KOPT-K1 (cell line): ENCODE data around the gene NR2C2.
A peak's percentile ranks its signal among the peaks of the same experiment; 100 is the strongest.

Source experiments
- H3K27ac ChIP-seq: fragments of 200-600 bp; sonication (generic); 2 replicates; pipeline ENCODE4 v1.5.1; 2016; ENCODE audit warnings: antibody characterized with exemption, mild to moderate bottlenecking, low read depth, low read length; ENCODE audit not compliant: poor library complexity, severe bottlenecking
- H3K36me3 ChIP-seq: fragments of 200-600 bp; sonication (generic); 2 replicates; pipeline ENCODE4 v1.5.1; 2017; ENCODE audit warnings: antibody characterized with exemption, mild to moderate bottlenecking, low read length, moderate library complexity; ENCODE audit not compliant: insufficient read depth
- H3K9me3 ChIP-seq: fragments of 200-600 bp; sonication (generic); 2 replicates; pipeline ENCODE4 v1.5.1; 2017; ENCODE audit warnings: antibody characterized with exemption, low read length, mild to moderate bottlenecking; ENCODE audit not compliant: insufficient read depth, poor library complexity, severe bottlenecking

Gene NR2C2

GRCh38 chr3:14913926-14914778, 33.2 kb upstream of the NR2C2 start:
- Histone ChIP-seq H3K9me3 (no peaks in the 10 kb centered on the region), H3K27ac (peak overlapping the region; percentile 43), H3K36me3 (peaks cover 6% of the 10 kb centered on the region; the same call in 1 of the 2 replicates)

GRCh38 chr3:14914779-14915117, 32.6 kb upstream of the NR2C2 start:
- Histone ChIP-seq H3K36me3 (peaks cover 6% of the 10 kb centered on the region; the same call in 1 of the 2 replicates), H3K9me3 (no peaks in the 10 kb centered on the region), H3K27ac (no peak overlapping the region)

GRCh38 chr3:14915636-14916222, 31.7 kb upstream of the NR2C2 start:
- H3K36me3 ChIP-seq = peaks cover 6% of the 10 kb centered on the region; the same call in 1 of the 2 replicates
- no peaks in the 10 kb centered on the region for H3K9me3 ChIP-seq
- no peak overlapping the region for H3K27ac ChIP-seq

- Histone ChIP-seq H3K36me3 (peaks cover 18% of the 10 kb centered on the region; the same call in 1 of the 2 replicates), H3K9me3 (no peaks in the 10 kb centered on the region)
These were observed 29.0 kb upstream of the NR2C2 start for GRCh38 chr3:14918356-14918860.

GRCh38 chr3:14920536-14920935, 26.8 kb upstream of the NR2C2 start:
- peaks cover 33% of the 10 kb centered on the region; the same call in 1 of the 2 replicates for H3K36me3 ChIP-seq
- H3K27ac ChIP-seq = no peak overlapping the region
- no peaks in the 10 kb centered on the region for H3K9me3 ChIP-seq

More at GRCh38 chr3:14918356-14918860, 29.0 kb upstream of the NR2C2 start:
- H3K27ac ChIP-seq = no peak overlapping the region

GRCh38 chr3:14921034-14921616, 26.3 kb upstream of the NR2C2 start:
- Histone ChIP-seq H3K27ac (no peak overlapping the region), H3K9me3 (no peaks in the 10 kb centered on the region), H3K36me3 (peaks cover 36% of the 10 kb centered on the region; the same call in 1 of the 2 replicates)

GRCh38 chr3:14921811-14922705, 25.3 kb upstream of the NR2C2 start:
- Histone ChIP-seq H3K36me3 (peaks cover 42% of the 10 kb centered on the region), H3K27ac (no peak overlapping the region), H3K9me3 (no peaks in the 10 kb centered on the region)

GRCh38 chr3:14922863-14923262, 24.5 kb upstream of the NR2C2 start:
- no peak overlapping the region for H3K27ac ChIP-seq
- H3K36me3 ChIP-seq = peaks cover 42% of the 10 kb centered on the region
- no peaks in the 10 kb centered on the region for H3K9me3 ChIP-seq

- Histone ChIP-seq H3K9me3 (no peaks in the 10 kb centered on the region), H3K36me3 (peaks cover 42% of the 10 kb centered on the region), H3K27ac (no peak overlapping the region)
These were observed 23.9 kb upstream of the NR2C2 start for GRCh38 chr3:14923476-14923875.

- Histone ChIP-seq H3K36me3 (peaks cover 58% of the 10 kb centered on the region), H3K27ac (no peak overlapping the region), H3K9me3 (no peaks in the 10 kb centered on the region)
These were observed 21.4 kb upstream of the NR2C2 start for GRCh38 chr3:14925729-14926591.

GRCh38 chr3:14926592-14926991, 20.8 kb upstream of the NR2C2 start:
- peaks cover 58% of the 10 kb centered on the region for H3K36me3 ChIP-seq
- H3K9me3 ChIP-seq = no peaks in the 10 kb centered on the region
- no peak overlapping the region for H3K27ac ChIP-seq

GRCh38 chr3:14927308-14927707, 20.1 kb upstream of the NR2C2 start:
- Histone ChIP-seq H3K36me3 (peaks cover 52% of the 10 kb centered on the region), H3K9me3 (no peaks in the 10 kb centered on the region), H3K27ac (no peak overlapping the region)

GRCh38 chr3:14929310-14930074, 17.9 kb upstream of the NR2C2 start:
- Histone ChIP-seq H3K9me3 (no peaks in the 10 kb centered on the region), H3K27ac (no peak overlapping the region), H3K36me3 (peaks cover 54% of the 10 kb centered on the region)
